Nephron (organoid): ENCODE measurements around the gene ZNF136.

ENCODE experiments used
- H3K27ac Mint-ChIP-seq, 3 experiments: 2 replicates each; pipeline ENCODE4 v1.8.0; 2020; ENCODE audit warnings: mixed read lengths in 3 of 3, mild to moderate bottlenecking in 2 of 3, moderate library complexity in 1 of 3
- H3K27me3 Mint-ChIP-seq: 2 replicates; pipeline ENCODE4 v1.8.0; 2021; ENCODE audit warnings: low read depth, mild to moderate bottlenecking, moderate library complexity, mixed read lengths
- H3K36me3 Mint-ChIP-seq: 2 replicates; pipeline ENCODE4 v1.8.0; 2020; ENCODE audit warnings: low read depth, mixed read lengths
- H3K4me1 Mint-ChIP-seq: 2 replicates; pipeline ENCODE4 v1.8.0; 2020; ENCODE audit warnings: mixed read lengths
- H3K4me3 Mint-ChIP-seq, 3 experiments: 2 replicates each; pipeline ENCODE4 v1.8.0; 2020; ENCODE audit warnings: mild to moderate bottlenecking in 3 of 3, mixed read lengths in 3 of 3, moderate library complexity in 2 of 3
- H3K9me3 Mint-ChIP-seq: 2 replicates; pipeline ENCODE4 v1.8.0; 2020; ENCODE audit warnings: mixed read lengths
- TF ChIP-seq, protein P1 (sequence below), 3 experiments: fragments of 200-600 bp; sonication (generic); IDR thresholded peaks; one replicate each; pipeline ENCODE4 v1.5.0; 2021; ENCODE audit warnings: antibody characterized with exemption in 3 of 3; ENCODE audit not compliant: unreplicated experiment in 3 of 3

ZNF136 gene

DNA sequence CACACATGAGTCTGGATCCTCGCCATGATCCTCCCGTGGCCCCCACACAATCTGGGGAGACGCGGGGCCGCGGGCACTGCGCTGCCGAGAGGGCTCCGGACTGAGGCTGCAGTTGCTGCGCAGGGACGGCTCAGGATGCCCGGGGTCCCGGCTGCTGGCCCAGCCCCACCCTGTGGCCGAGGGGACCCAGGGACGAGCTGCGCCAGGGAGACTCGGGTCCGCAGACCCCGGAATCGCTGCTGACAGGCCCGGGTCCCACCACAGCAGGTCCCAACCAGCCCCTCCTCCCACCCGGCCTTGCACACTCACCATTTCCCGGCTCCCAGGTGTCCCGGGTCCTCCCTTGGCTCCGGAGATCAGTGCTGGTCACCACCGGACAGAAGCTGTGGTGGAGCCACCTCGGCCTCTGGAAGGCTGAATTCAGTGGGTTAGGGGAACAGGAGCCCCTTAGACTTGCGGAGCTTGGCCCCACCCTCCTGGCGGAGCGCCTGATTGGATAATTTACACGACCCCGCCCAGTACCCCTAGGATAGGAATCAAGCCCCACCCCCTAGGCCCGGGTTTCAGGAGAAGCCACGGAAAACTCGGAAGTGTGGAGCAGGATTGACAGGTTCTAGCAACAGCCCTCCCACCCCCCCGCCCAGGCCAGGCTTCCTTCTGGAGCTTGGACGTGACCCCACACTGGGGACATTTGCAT lies 74.4 kb downstream of the ZNF136 start:
- no peak overlapping the region for H3K27ac Mint-ChIP-seq
- no peak overlapping the region for H3K4me3 Mint-ChIP-seq
- no peaks in the 10 kb centered on the region for H3K27me3 Mint-ChIP-seq
- no peaks in the 10 kb centered on the region for H3K4me1 Mint-ChIP-seq
- peaks cover 55% of the 10 kb centered on the region for H3K9me3 Mint-ChIP-seq
- TF ChIP-seq, protein P1, sequence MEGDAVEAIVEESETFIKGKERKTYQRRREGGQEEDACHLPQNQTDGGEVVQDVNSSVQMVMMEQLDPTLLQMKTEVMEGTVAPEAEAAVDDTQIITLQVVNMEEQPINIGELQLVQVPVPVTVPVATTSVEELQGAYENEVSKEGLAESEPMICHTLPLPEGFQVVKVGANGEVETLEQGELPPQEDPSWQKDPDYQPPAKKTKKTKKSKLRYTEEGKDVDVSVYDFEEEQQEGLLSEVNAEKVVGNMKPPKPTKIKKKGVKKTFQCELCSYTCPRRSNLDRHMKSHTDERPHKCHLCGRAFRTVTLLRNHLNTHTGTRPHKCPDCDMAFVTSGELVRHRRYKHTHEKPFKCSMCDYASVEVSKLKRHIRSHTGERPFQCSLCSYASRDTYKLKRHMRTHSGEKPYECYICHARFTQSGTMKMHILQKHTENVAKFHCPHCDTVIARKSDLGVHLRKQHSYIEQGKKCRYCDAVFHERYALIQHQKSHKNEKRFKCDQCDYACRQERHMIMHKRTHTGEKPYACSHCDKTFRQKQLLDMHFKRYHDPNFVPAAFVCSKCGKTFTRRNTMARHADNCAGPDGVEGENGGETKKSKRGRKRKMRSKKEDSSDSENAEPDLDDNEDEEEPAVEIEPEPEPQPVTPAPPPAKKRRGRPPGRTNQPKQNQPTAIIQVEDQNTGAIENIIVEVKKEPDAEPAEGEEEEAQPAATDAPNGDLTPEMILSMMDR (IDR thresholded peaks at IDR 0.05; ENCODE audit: unreplicated experiment in 3 of 3), result no peak
- H3K36me3 Mint-ChIP-seq, result peaks cover 85% of the 10 kb centered on the region
